Kidney (tissue), 14 donors: ENCODE measurements around the gene APOA5. TPM values are rescaled to one million over a fixed set of nuclear protein-coding genes. Genes with fewer than 3 reads are reported as not detected.
A peak's percentile ranks its signal among the peaks of the same experiment; 100 is the strongest.

ENCODE experiments used
- DNase-seq, 5 donors: peaks; one replicate each; pipeline ENCODE4 v3.0.0-alpha.2; 2013 to 2020
- FAIRE-seq: peaks from 2 replicates; lab custom pipeline; 2012; peaks lifted over from hg19 to GRCh38; lab: Jason Lieb, UNC
- H3K27ac ChIP-seq, 2 donors: one replicate each; pipeline ENCODE4 v1.7.0; 2013; ENCODE audit warnings: low read depth in 2 of 2, low read length in 2 of 2, inconsistent platforms in 1 of 2
- H3K27me3 ChIP-seq: one replicate; pipeline ENCODE4 v1.7.1; 2013; ENCODE audit warnings: low read length, inconsistent platforms; ENCODE audit not compliant: control insufficient read depth, insufficient read depth
- H3K36me3 ChIP-seq, 3 donors: one replicate each; pipeline versions ENCODE4 v1.7.0 to v1.7.1; 2013; ENCODE audit warnings: low read length in 3 of 3, control low read depth in 1 of 3, inconsistent platforms in 1 of 3; ENCODE audit not compliant: insufficient read depth in 3 of 3, control insufficient read depth in 2 of 3
- H3K4me1 ChIP-seq, 3 donors: one replicate each; pipeline versions ENCODE4 v1.7.0 to v1.7.1; 2013; ENCODE audit warnings: low read length in 3 of 3, inconsistent platforms in 1 of 3, low read depth in 1 of 3; ENCODE audit not compliant: control insufficient read depth in 2 of 3, insufficient read depth in 2 of 3
- H3K4me3 ChIP-seq, 3 donors: one replicate each; pipeline versions ENCODE4 v1.7.0 to v1.8.1; 2013; ENCODE audit warnings: low read length in 3 of 3, control low read depth in 1 of 3, inconsistent platforms in 1 of 3
- H3K9ac ChIP-seq, 3 donors: one replicate each; pipeline versions ENCODE4 v1.7.0 to v1.7.1; 2013; ENCODE audit warnings: low read length in 3 of 3, control low read depth in 1 of 3, inconsistent platforms in 1 of 3
- H3K9me3 ChIP-seq, 3 donors: one replicate each; pipeline versions ENCODE4 v1.7.0 to v1.7.1; 2013; ENCODE audit warnings: low read length in 3 of 3, control low read depth in 1 of 3, inconsistent platforms in 1 of 3; ENCODE audit not compliant: control insufficient read depth in 2 of 3, insufficient read depth in 1 of 3
- CTCF ChIP-seq: IDR thresholded peaks from 3 replicates; pipeline ENCODE4 v1.5.1; 2012; ENCODE audit warnings: mild to moderate bottlenecking, moderate library complexity, borderline replicate concordance; ENCODE audit not compliant: insufficient read depth; ENCODE audit errors: extremely low read depth
- intact Hi-C: fragments of 100-400 bp; cut with DNase I; formaldehyde crosslinking; loops from one replicate; pipeline ENCODE4 v1.11.1; 2022
- polyA plus RNA-seq: library from polyadenylated mRNA; stranded (reverse); fragments of 350-450 nt; fragmentation: Illumina TruSeq; extraction: RNeasy Lipid Tissue Mini Kit (QIAGEN cat#74804); gene quantifications from one replicate; pipeline ENCODE4 v1.2.3, GENCODE V29; 2014; ENCODE audit warnings: low read depth, low replicate concordance; ENCODE audit not compliant: insufficient read depth
- total RNA-seq: library from RNA; stranded (reverse); fragmentation: NEBNext Ultra II Directional; extraction: Animal tissue kit (Norgen Biotek cat#: 25700); gene quantifications from one replicate; pipeline ENCODE4 v1.2.1, GENCODE V29; 2021
- donor health status: control.
- donor health status: control.
- donor health status: control.
- donor health status: control.
- donor health status: control.
- donor health status: DM: yes; HTN: yes; CAD: no.
- donor health status: Normal renal cell carcinoma (clear cell type).

Gene APOA5
- total and polyA plus RNA-seq, 2 donors from 2014 or later, result not detected

GRCh38 chr11:116812109-116812508 is 20.4 kb upstream of the APOA5 start:
- no peak overlapping the region for H3K4me3 ChIP-seq
- H3K9ac ChIP-seq, result no peak overlapping the region
- FAIRE-seq, result peak; percentile 99
- H3K27me3 ChIP-seq, result no peaks in the 10 kb centered on the region
- no peaks in the 10 kb centered on the region for H3K36me3 ChIP-seq
- DNase-seq, result no peak
- H3K27ac ChIP-seq, result no peak overlapping the region
- H3K9me3 ChIP-seq, result no peaks in the 10 kb centered on the region
- intact Hi-C loops, result no loop called here
- TF ChIP-seq CTCF, result no peak
- no peaks in the 10 kb centered on the region for H3K4me1 ChIP-seq

- Histone ChIP-seq H3K27ac (no peak overlapping the region), H3K36me3 (no peaks in the 10 kb centered on the region), H3K4me3 (no peak overlapping the region), H3K9me3 (no peaks in the 10 kb centered on the region), H3K9ac (no peak overlapping the region), H3K27me3 (no peaks in the 10 kb centered on the region), H3K4me1 (no peaks in the 10 kb centered on the region)
- FAIRE-seq, result no peak
- intact Hi-C loops, result no loop called here
- DNase-seq, result no peak
- TF ChIP-seq CTCF, result no peak
These were observed 19.5 kb upstream of the APOA5 start for GRCh38 chr11:116811194-116811593.

GRCh38 chr11:116808262-116809175 is 16.8 kb upstream of the APOA5 start:
- Histone ChIP-seq H3K36me3 (no peaks in the 10 kb centered on the region), H3K4me1 (no peaks in the 10 kb centered on the region), H3K9me3 (no peaks in the 10 kb centered on the region), H3K4me3 (no peak overlapping the region), H3K9ac (no peak overlapping the region), H3K27me3 (no peaks in the 10 kb centered on the region), H3K27ac (no peak overlapping the region)
- DNase-seq, result no peak
- intact Hi-C loops, result no loop called here
- no peak for FAIRE-seq
- TF ChIP-seq CTCF, result no peak
